ENCODE measurements around the gene GSTA2.

Gene GSTA2

GRCh38 chr6:52741872-52742271 lies 21.4 kb downstream of the GSTA2 start:
- no peak for TF ChIP-seq POLR2A (IDR thresholded peaks at IDR 0.05; ENCODE audit: extremely low read depth, insufficient read length)
- TF ChIP-seq CTCF (IDR thresholded peaks at IDR 0.05; ENCODE audit: low read depth, low read length), result no peak
- TF ChIP-seq MYC (IDR thresholded peaks at IDR 0.05; ENCODE audit: low read depth, low read length), result no peak
- TF ChIP-seq MAX (IDR thresholded peaks at IDR 0.05; ENCODE audit: low read depth, low read length), result no peak
- DNase-seq (ENCODE audit: low read depth), result no peak
- H3K4me3 ChIP-seq (ENCODE audit: low read depth, low read length), result no peak overlapping the region

GRCh38 chr6:52739627-52740026 lies 23.6 kb downstream of the GSTA2 start:
- DNase-seq (ENCODE audit: low read depth), result no peak
- TF ChIP-seq CTCF (IDR thresholded peaks at IDR 0.05; ENCODE audit: low read depth, low read length) (no peak), MAX (IDR thresholded peaks at IDR 0.05; ENCODE audit: low read depth, low read length) (no peak), POLR2A (IDR thresholded peaks at IDR 0.05; ENCODE audit: extremely low read depth, insufficient read length) (no peak), MYC (IDR thresholded peaks at IDR 0.05; ENCODE audit: low read depth, low read length) (no peak)
- H3K4me3 ChIP-seq (ENCODE audit: low read depth, low read length), result no peak overlapping the region

GRCh38 chr6:52739134-52739533 lies 24.1 kb downstream of the GSTA2 start:
- TF ChIP-seq MYC (IDR thresholded peaks at IDR 0.05; ENCODE audit: low read depth, low read length) (no peak), MAX (IDR thresholded peaks at IDR 0.05; ENCODE audit: low read depth, low read length) (no peak), POLR2A (IDR thresholded peaks at IDR 0.05; ENCODE audit: extremely low read depth, insufficient read length) (no peak), CTCF (IDR thresholded peaks at IDR 0.05; ENCODE audit: low read depth, low read length) (no peak)
- H3K4me3 ChIP-seq (ENCODE audit: low read depth, low read length), result no peak overlapping the region
- no peak for DNase-seq (ENCODE audit: low read depth)

GRCh38 chr6:52736145-52736544 lies 27.1 kb downstream of the GSTA2 start:
- no peak overlapping the region for H3K4me3 ChIP-seq (ENCODE audit: low read depth, low read length)
- no peak for DNase-seq (ENCODE audit: low read depth)
- TF ChIP-seq POLR2A (IDR thresholded peaks at IDR 0.05; ENCODE audit: extremely low read depth, insufficient read length) (no peak), CTCF (IDR thresholded peaks at IDR 0.05; ENCODE audit: low read depth, low read length) (no peak), MYC (IDR thresholded peaks at IDR 0.05; ENCODE audit: low read depth, low read length) (no peak), MAX (IDR thresholded peaks at IDR 0.05; ENCODE audit: low read depth, low read length) (no peak)

GRCh38 chr6:52735071-52735470 lies 28.2 kb downstream of the GSTA2 start:
- TF ChIP-seq MYC (IDR thresholded peaks at IDR 0.05; ENCODE audit: low read depth, low read length), result no peak
- no peak for TF ChIP-seq MAX (IDR thresholded peaks at IDR 0.05; ENCODE audit: low read depth, low read length)
- no peak for TF ChIP-seq POLR2A (IDR thresholded peaks at IDR 0.05; ENCODE audit: extremely low read depth, insufficient read length)
- no peak for TF ChIP-seq CTCF (IDR thresholded peaks at IDR 0.05; ENCODE audit: low read depth, low read length)
- H3K4me3 ChIP-seq (ENCODE audit: low read depth, low read length), result no peak overlapping the region
- no peak for DNase-seq (ENCODE audit: low read depth)

- no peak for DNase-seq (ENCODE audit: low read depth)
- no peak for TF ChIP-seq POLR2A (IDR thresholded peaks at IDR 0.05; ENCODE audit: extremely low read depth, insufficient read length)
- no peak for TF ChIP-seq MYC (IDR thresholded peaks at IDR 0.05; ENCODE audit: low read depth, low read length)
- TF ChIP-seq CTCF (IDR thresholded peaks at IDR 0.05; ENCODE audit: low read depth, low read length), result no peak
- TF ChIP-seq MAX (IDR thresholded peaks at IDR 0.05; ENCODE audit: low read depth, low read length), result no peak
- H3K4me3 ChIP-seq (ENCODE audit: low read depth, low read length), result no peak overlapping the region
Observed at GRCh38 chr6:52734072-52734471, 29.2 kb downstream of the GSTA2 start.
